Mesothelial cell of epicardium (in vitro differentiated cells): ENCODE results near the gene MLN. TPM values are rescaled to one million over a fixed set of nuclear protein-coding genes. Genes with fewer than 3 reads are reported as not detected.

Experiments
- DNase-seq, 2 experiments: peaks; one replicate each; pipeline ENCODE4 v3.0.0; 2021; ENCODE audit warnings: low spot score in 2 of 2; ENCODE audit not compliant: unreplicated experiment in 2 of 2
- H3K27ac Mint-ChIP-seq: 2 replicates; pipeline ENCODE4 v1.8.0; 2021; ENCODE audit warnings: mixed read lengths
- H3K27me3 Mint-ChIP-seq: 2 replicates; pipeline ENCODE4 v1.8.0; 2021; ENCODE audit warnings: low read depth, mixed read lengths
- H3K36me3 Mint-ChIP-seq: 2 replicates; pipeline ENCODE4 v1.8.0; 2021; ENCODE audit warnings: mixed read lengths
- H3K4me1 Mint-ChIP-seq: 2 replicates; pipeline ENCODE4 v1.8.0; 2021; ENCODE audit warnings: mixed read lengths
- H3K4me3 Mint-ChIP-seq: 2 replicates; pipeline ENCODE4 v1.8.0; 2021; ENCODE audit warnings: mild to moderate bottlenecking, moderate library complexity, mixed read lengths
- H3K9me3 Mint-ChIP-seq: 2 replicates; pipeline ENCODE4 v1.8.0; 2021; ENCODE audit warnings: mixed read lengths
- total RNA-seq: library from RNA; stranded (reverse); gene quantifications from 3 replicates; pipeline ENCODE4 v1.2.1, GENCODE V29; 2021
- TF ChIP-seq, protein P1 (sequence below): fragments of 200-600 bp; sonication (generic); IDR thresholded peaks from one replicate; pipeline ENCODE4 v1.5.0; 2021; ENCODE audit warnings: antibody characterized with exemption; ENCODE audit not compliant: unreplicated experiment

MLN gene
- total RNA-seq, 1 donor from 2014 or later = not detected

DNA sequence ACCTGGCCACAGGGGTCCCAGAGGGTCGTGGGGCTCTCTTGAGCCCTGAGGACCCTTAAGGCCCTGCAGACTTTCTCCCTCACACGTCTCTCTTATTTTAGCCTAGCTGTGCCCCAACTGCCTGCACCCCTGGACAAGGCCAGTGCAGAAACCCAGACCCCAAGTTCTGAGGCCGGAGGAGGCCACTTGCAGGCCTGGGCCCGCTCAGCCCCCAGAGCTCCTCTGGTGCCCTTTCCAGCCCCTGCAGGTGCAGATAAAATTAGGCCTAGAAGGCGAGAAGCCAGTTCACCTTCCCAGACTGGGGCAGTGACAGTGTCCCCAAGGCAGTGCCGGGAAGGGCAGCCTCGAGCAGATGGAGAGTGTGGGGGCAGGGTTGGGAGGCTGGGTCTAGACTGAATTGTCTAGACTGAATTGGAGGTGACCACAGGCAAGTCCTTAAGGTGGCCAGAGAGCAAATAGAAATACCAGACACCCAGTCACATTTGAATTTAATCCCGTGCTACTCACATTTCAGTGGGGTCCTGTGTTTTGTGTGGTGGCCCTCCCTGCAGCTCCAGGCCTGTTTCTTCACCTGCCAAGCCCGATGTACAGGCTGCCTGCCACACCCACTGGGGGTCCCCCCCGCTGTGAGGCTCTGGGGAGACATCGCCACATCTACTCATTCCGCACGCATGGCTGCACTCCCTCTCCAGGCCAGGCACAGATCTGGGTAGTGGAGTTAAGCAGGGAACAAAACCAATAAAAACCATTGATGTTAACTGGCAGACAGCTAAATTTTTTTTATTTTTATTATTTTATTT is 48.5 kb downstream of the MLN start:
- H3K4me3 Mint-ChIP-seq = no peak overlapping the region
- H3K9me3 Mint-ChIP-seq = no peaks in the 10 kb centered on the region
- no peak overlapping the region for H3K27ac Mint-ChIP-seq
- no peak for DNase-seq
- no peaks in the 10 kb centered on the region for H3K36me3 Mint-ChIP-seq
- no peaks in the 10 kb centered on the region for H3K27me3 Mint-ChIP-seq
- TF ChIP-seq, protein P1, sequence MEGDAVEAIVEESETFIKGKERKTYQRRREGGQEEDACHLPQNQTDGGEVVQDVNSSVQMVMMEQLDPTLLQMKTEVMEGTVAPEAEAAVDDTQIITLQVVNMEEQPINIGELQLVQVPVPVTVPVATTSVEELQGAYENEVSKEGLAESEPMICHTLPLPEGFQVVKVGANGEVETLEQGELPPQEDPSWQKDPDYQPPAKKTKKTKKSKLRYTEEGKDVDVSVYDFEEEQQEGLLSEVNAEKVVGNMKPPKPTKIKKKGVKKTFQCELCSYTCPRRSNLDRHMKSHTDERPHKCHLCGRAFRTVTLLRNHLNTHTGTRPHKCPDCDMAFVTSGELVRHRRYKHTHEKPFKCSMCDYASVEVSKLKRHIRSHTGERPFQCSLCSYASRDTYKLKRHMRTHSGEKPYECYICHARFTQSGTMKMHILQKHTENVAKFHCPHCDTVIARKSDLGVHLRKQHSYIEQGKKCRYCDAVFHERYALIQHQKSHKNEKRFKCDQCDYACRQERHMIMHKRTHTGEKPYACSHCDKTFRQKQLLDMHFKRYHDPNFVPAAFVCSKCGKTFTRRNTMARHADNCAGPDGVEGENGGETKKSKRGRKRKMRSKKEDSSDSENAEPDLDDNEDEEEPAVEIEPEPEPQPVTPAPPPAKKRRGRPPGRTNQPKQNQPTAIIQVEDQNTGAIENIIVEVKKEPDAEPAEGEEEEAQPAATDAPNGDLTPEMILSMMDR = no peak
- H3K4me1 Mint-ChIP-seq = peaks cover 23% of the 10 kb centered on the region

DNA sequence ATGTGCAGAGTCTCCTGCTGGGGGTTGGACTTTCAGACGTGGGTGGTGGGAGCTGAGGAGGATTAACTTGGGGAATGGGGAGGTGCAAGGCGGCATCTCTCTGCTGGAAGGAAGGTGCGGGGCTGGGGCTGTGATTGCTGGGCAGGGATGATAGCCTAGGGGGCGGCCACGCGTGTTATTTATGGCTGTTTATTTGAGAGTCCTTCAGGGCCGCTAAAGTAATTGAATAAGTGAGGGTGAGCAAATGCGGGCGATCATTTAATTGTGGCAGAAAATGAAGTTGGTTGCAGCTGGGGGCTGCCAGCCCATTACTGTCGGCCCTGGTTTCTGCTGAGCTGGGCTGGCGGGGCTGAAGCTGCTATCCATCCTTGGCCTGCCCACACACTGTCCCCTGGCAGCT is 49.6 kb downstream of the MLN start:
- Mint-ChIP-seq H3K4me1 (peaks cover 21% of the 10 kb centered on the region), H3K27me3 (no peaks in the 10 kb centered on the region), H3K36me3 (no peaks in the 10 kb centered on the region), H3K4me3 (no peak overlapping the region), H3K27ac (no peak overlapping the region), H3K9me3 (no peaks in the 10 kb centered on the region)
- TF ChIP-seq, protein P1 = no peak
- no peak for DNase-seq

DNA sequence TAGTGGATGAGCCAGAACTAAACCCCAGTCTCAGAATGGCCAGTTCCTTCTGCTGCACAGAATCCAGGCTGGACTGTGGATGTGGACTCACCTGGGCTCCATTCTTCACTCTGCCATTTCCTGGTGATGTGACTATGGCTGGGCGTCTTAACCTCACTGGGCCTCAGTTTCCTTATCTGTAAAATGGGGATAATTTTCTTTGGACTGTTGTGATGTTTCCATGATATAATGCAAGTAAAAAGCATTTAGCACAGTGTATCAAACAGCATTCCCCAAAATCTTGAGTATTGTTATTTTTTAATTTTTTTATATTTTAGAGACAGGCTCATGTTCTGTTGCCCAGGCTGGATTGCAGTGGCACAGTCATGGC is 51.2 kb downstream of the MLN start:
- Mint-ChIP-seq H3K9me3 (no peaks in the 10 kb centered on the region), H3K4me1 (peaks cover 15% of the 10 kb centered on the region), H3K27me3 (no peaks in the 10 kb centered on the region), H3K4me3 (no peak overlapping the region), H3K27ac (no peak overlapping the region), H3K36me3 (no peaks in the 10 kb centered on the region)
- TF ChIP-seq, protein P1 = no peak
- no peak for DNase-seq

DNA sequence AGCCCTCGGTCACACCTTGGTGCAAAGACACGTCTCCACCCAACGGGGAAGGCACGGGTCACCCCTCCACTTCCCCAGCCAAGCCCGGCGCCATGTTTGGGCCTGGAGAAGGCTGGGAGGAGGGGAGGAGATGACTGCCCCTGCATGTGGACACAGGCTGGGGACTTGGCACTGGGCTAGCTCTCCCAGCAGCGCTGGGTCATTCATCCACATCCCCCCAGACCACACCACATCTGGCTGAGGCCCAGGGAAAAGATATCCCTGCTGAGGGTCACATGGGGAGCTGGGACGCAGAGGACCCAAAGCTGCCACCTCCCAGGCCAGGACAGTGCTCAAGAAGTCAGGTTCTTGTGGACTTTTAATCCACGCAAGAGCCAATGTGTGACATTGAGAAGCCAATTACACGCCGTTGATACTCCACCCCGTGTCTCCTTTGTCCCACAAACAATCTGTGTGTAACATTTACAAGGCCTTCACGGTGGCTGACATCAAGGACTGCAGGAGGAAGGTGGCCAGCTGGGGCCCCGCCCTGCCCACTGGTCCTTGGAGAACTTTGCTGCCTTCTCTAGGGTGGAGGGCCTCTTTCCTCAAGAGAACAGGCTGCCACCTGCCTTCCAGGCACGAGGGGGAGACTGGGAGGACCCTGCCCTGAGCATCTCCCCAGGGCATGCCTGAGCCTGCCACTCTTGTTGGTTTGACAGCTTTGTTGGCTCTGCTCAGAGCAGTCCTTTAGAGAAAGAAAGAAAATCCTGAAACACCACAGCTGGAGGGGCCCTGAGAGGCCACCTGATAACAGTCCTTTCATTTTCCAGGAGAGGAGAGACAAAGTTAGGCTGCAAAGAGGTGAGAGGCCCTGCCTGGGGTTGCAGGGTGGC is 51.8 kb downstream of the MLN start:
- Mint-ChIP-seq H3K27me3 (no peaks in the 10 kb centered on the region), H3K9me3 (no peaks in the 10 kb centered on the region), H3K4me1 (peaks cover 22% of the 10 kb centered on the region), H3K36me3 (no peaks in the 10 kb centered on the region), H3K27ac (peak overlapping the region; percentile 30), H3K4me3 (no peak overlapping the region)
- DNase-seq = no peak
- TF ChIP-seq, protein P1 = no peak

DNA sequence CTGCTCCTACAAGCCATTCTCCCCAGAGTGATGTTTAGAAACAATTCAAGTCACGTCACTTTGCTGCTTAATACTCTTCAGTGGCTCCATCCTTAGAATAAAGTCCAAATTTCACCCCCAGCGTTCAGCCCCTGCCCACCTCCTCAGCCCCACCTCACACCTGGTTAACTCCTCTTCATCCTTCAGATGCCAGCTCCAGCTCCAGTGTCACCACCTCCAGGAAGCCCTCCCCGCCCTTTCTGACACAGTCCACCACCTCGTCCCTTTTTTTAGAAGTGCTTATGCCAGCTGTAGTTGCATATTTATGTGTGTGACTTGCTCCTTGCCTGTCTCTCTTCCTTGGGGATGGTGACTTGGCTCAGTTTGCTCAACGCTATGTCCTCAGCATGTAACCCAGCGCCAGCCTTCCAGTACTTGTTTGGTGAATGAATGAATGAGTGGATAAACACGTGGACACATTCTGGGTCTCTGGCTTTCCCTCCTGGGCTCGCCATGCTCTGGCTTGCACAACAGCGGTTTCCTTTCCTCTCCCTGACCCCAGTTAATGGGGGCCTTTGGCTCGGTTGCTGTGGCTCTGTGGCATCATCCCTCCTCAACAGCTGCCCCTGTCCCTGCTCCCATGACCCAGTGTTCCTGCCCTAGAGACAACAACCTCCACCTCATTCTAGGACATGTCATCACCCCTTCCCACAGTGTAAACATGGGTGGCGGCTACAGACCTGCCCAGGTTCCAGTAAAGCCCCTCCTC is 53.4 kb downstream of the MLN start:
- no peak for DNase-seq
- Mint-ChIP-seq H3K27ac (no peak overlapping the region), H3K36me3 (no peaks in the 10 kb centered on the region), H3K9me3 (no peaks in the 10 kb centered on the region), H3K27me3 (no peaks in the 10 kb centered on the region), H3K4me3 (no peak overlapping the region), H3K4me1 (peaks cover 36% of the 10 kb centered on the region)
- TF ChIP-seq, protein P1 = no peak
